NCI-H748 (cell line): ENCODE measurements around the gene COX7A2L.

ENCODE experiments used
- DNase-seq: peaks from one replicate; lab custom pipeline; 2025; ENCODE audit not compliant: unreplicated experiment; lab: John Stamatoyannopoulos, UW

COX7A2L gene

GRCh38 chr2:42321452-42322064 is 39.5 kb downstream of the COX7A2L start:
- no peak for DNase-seq

GRCh38 chr2:42319265-42319664 is 41.8 kb downstream of the COX7A2L start:
- DNase-seq = no peak

- no peak for DNase-seq
Observed at GRCh38 chr2:42317945-42318344, 43.1 kb downstream of the COX7A2L start.

GRCh38 chr2:42317486-42317885 is 43.5 kb downstream of the COX7A2L start:
- DNase-seq = no peak

- no peak for DNase-seq
Observed at GRCh38 chr2:42316910-42317309, 44.1 kb downstream of the COX7A2L start.

GRCh38 chr2:42315844-42316470 is 45.1 kb downstream of the COX7A2L start:
- no peak for DNase-seq

GRCh38 chr2:42314892-42315468 is 46.0 kb downstream of the COX7A2L start:
- no peak for DNase-seq

- DNase-seq = no peak
Observed at GRCh38 chr2:42312106-42312505, 48.9 kb downstream of the COX7A2L start.

GRCh38 chr2:42310007-42310515 is 51.0 kb downstream of the COX7A2L start:
- DNase-seq = no peak

GRCh38 chr2:42309366-42309765 is 51.7 kb downstream of the COX7A2L start:
- DNase-seq = no peak

GRCh38 chr2:42307180-42307579 is 53.8 kb downstream of the COX7A2L start:
- no peak for DNase-seq

- no peak for DNase-seq
Observed at GRCh38 chr2:42304059-42304713, 56.8 kb downstream of the COX7A2L start.

GRCh38 chr2:42303252-42303651 is 57.8 kb downstream of the COX7A2L start:
- DNase-seq = no peak

- DNase-seq = no peak
Observed at GRCh38 chr2:42300527-42300926, 60.5 kb downstream of the COX7A2L start.
